ENCODE data around the gene TTLL9. TPM values are rescaled to one million over a fixed set of nuclear protein-coding genes. Genes with fewer than 3 reads are reported as not detected.

TTLL9 gene
- polyA plus RNA-seq, 1 donor (not counting 4 experiments of a cell fraction or from before 2014, with no cell fraction given), result not detected

DNA sequence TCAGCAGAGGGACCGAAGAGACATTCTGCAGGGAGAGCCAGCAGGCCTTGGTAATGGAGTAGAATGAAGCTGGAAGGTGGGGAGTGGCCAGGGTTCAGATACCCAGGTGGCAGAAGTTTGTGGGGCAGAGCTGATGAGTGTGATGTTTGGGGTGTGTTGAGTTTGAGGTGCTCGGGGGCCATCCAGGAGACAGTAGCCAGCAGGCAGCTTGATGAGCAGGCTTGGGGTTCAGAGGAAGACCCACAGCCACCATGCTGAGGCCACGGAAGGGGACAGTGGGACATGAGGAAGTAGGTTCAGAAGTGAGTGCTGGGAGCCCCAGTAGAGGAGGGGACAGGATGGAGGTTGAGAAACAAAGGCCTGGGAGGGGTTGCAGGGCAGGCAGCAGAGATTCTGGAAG, 13.9 kb upstream of the TTLL9 start:
- no peak for DNase-seq (ENCODE audit: low read depth, low spot score)
- H4K20me1 ChIP-seq (ENCODE audit: control insufficient read depth, extremely low read depth, insufficient read depth, low read length), result no peaks in the 10 kb centered on the region
- FAIRE-seq, result no peak
- H3K36me3 ChIP-seq (ENCODE audit: control insufficient read depth in 2 of 2, extremely low read depth in 1 of 2, insufficient read depth in 2 of 2, low read length in 2 of 2), result no peaks in the 10 kb centered on the region
- H3K27me3 ChIP-seq (ENCODE audit: control insufficient read depth, extremely low read depth, insufficient read depth, low read length), result peaks cover 39% of the 10 kb centered on the region
- H3K9ac ChIP-seq (ENCODE audit: control insufficient read depth, extremely low read depth, insufficient read depth, low read length), result no peak overlapping the region
- dilution Hi-C loops (cut with MboI; ENCODE audit: extremely low pct_ligation_motif_present, low sequenced_read_pairs), result no loop called here
- H3K4me2 ChIP-seq (ENCODE audit: control insufficient read depth, extremely low read depth, insufficient read depth, low read depth, low read length), result no peak overlapping the region
- no peak overlapping the region for H2AFZ ChIP-seq (ENCODE audit: control insufficient read depth, low read length)
- H3K79me2 ChIP-seq (ENCODE audit: control insufficient read depth, insufficient read depth, low read length), result no peaks in the 10 kb centered on the region
- no peak for TF ChIP-seq EZH2 (IDR thresholded peaks at IDR 0.05; ENCODE audit: low read length)
- TF ChIP-seq, protein P1, sequence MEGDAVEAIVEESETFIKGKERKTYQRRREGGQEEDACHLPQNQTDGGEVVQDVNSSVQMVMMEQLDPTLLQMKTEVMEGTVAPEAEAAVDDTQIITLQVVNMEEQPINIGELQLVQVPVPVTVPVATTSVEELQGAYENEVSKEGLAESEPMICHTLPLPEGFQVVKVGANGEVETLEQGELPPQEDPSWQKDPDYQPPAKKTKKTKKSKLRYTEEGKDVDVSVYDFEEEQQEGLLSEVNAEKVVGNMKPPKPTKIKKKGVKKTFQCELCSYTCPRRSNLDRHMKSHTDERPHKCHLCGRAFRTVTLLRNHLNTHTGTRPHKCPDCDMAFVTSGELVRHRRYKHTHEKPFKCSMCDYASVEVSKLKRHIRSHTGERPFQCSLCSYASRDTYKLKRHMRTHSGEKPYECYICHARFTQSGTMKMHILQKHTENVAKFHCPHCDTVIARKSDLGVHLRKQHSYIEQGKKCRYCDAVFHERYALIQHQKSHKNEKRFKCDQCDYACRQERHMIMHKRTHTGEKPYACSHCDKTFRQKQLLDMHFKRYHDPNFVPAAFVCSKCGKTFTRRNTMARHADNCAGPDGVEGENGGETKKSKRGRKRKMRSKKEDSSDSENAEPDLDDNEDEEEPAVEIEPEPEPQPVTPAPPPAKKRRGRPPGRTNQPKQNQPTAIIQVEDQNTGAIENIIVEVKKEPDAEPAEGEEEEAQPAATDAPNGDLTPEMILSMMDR (optimal IDR thresholded peaks at IDR 0.05 in 1 of 3, IDR thresholded peaks at IDR 0.05 in 1 of 3, conservative IDR thresholded peaks at IDR 0.05 in 1 of 3; ENCODE audit: extremely low read depth in 1 of 3, insufficient read depth in 2 of 3, low read length in 3 of 3), result no peak
- no peak overlapping the region for H3K27ac ChIP-seq (ENCODE audit: control insufficient read depth, insufficient read depth, low read length)
- H3K4me1 ChIP-seq (ENCODE audit: control insufficient read depth, extremely low read depth, insufficient read depth, low read length), result no peaks in the 10 kb centered on the region
- no peaks in the 10 kb centered on the region for H3K9me3 ChIP-seq (ENCODE audit: control insufficient read depth, low read depth, low read length)
- H3K4me3 ChIP-seq (ENCODE audit: control insufficient read depth in 2 of 3, extremely low read depth in 1 of 3, insufficient read depth in 2 of 3, low read depth in 1 of 3, low read length in 3 of 3), result no peak overlapping the region
- no peaks in the 10 kb centered on the region for H3K9me1 ChIP-seq (ENCODE audit: control insufficient read depth, extremely low read depth, insufficient read depth, low read length)

DNA sequence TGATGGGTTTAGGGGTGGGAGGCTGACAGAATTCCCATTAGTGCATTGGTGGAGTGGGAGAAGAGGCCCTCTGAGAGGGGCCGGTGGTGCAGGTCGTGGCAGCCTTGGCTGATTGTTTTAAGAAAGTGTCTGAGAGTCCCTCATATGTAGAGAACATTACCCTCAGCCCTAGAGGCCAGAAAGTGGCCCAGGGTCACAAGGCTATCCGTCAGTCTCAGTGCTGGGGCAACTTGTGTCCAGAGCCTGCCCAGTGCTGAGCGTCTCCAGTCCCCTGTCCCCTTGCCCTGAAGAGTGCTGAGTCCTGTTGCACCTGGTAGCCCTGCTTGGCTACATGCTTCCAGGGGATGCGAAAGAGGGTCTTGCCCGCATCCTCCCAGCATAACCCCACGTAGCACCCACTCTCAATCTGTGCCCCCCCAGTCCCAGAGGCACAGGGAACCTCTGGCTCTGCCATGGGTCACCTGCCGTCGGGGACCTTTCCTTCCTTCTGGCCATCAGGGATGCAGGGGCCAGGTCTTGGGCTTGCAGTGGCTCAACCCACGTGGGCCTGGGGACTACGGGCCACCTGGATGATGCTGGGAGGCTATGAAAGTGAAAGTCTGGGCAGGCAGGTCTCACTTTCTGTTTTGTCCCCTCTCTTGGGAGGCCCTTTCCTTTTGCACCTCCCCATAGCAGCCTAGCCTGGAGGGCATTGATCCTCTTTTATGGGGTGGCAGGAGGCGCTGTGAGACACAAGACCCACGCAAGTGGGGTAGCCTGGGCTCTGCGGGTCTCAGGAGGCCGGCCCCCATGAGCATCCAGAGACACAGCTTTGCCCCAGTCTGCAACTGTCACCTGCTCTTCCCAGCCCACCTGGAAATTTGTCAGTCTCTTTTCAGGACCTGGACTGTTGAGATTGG, 12.3 kb upstream of the TTLL9 start:
- Histone ChIP-seq H3K36me3 (ENCODE audit: control insufficient read depth in 2 of 2, extremely low read depth in 1 of 2, insufficient read depth in 2 of 2, low read length in 2 of 2) (no peaks in the 10 kb centered on the region), H3K9me1 (ENCODE audit: control insufficient read depth, extremely low read depth, insufficient read depth, low read length) (no peaks in the 10 kb centered on the region), H3K9me3 (ENCODE audit: control insufficient read depth, low read depth, low read length) (no peaks in the 10 kb centered on the region), H4K20me1 (ENCODE audit: control insufficient read depth, extremely low read depth, insufficient read depth, low read length) (no peaks in the 10 kb centered on the region), H2AFZ (ENCODE audit: control insufficient read depth, low read length) (no peak overlapping the region), H3K4me2 (ENCODE audit: control insufficient read depth, extremely low read depth, insufficient read depth, low read depth, low read length) (no peak overlapping the region), H3K27me3 (ENCODE audit: control insufficient read depth, extremely low read depth, insufficient read depth, low read length) (peaks cover 45% of the 10 kb centered on the region), H3K4me3 (ENCODE audit: control insufficient read depth in 2 of 3, extremely low read depth in 1 of 3, insufficient read depth in 2 of 3, low read depth in 1 of 3, low read length in 3 of 3) (no peak overlapping the region), H3K79me2 (ENCODE audit: control insufficient read depth, insufficient read depth, low read length) (no peaks in the 10 kb centered on the region), H3K9ac (ENCODE audit: control insufficient read depth, extremely low read depth, insufficient read depth, low read length) (no peak overlapping the region), H3K4me1 (ENCODE audit: control insufficient read depth, extremely low read depth, insufficient read depth, low read length) (peaks cover 2% of the 10 kb centered on the region), H3K27ac (ENCODE audit: control insufficient read depth, insufficient read depth, low read length) (no peak overlapping the region)
- no peak for TF ChIP-seq EZH2 (IDR thresholded peaks at IDR 0.05; ENCODE audit: low read length)
- TF ChIP-seq, protein P1 (optimal IDR thresholded peaks at IDR 0.05 in 1 of 3, IDR thresholded peaks at IDR 0.05 in 1 of 3, conservative IDR thresholded peaks at IDR 0.05 in 1 of 3; ENCODE audit: extremely low read depth in 1 of 3, insufficient read depth in 2 of 3, low read length in 3 of 3), result no peak
- FAIRE-seq (no peak), DNase-seq (ENCODE audit: low read depth, low spot score) (no peak)
- dilution Hi-C loops (cut with MboI; ENCODE audit: extremely low pct_ligation_motif_present, low sequenced_read_pairs), result no loop called here
